NCI-H146 treated with DMSO at 0.1 percent for 48 hours (cell line): ENCODE data around the gene ROCK1.

Experiments used
- DNase-seq: peaks from one replicate; lab custom pipeline; 2025; ENCODE audit not compliant: unreplicated experiment; lab: John Stamatoyannopoulos, UW

The ROCK1 gene

GRCh38 chr18:21109936-21110712 is 1.5 kb downstream of the ROCK1 start:
- DNase-seq: no peak

DNA sequence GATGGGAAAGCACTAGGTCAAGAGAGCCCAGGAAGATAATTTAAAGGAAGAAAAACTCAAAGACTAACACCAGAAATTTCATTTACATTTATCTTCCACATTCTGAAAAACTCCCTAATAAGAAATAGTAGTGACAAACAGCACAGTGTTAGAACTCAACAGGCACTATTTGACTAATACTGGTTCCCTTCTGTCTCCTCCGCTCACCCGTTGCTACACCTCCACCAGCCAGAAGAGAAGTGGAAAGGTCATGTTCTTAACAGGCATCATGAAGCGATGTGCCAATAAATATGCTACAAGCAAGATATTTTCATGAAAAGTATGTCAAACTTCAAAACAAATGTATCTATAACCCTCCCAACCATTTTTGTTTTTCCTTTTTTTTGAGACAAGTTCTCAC is 5.7 kb downstream of the ROCK1 start:
- DNase-seq: no peak

DNA sequence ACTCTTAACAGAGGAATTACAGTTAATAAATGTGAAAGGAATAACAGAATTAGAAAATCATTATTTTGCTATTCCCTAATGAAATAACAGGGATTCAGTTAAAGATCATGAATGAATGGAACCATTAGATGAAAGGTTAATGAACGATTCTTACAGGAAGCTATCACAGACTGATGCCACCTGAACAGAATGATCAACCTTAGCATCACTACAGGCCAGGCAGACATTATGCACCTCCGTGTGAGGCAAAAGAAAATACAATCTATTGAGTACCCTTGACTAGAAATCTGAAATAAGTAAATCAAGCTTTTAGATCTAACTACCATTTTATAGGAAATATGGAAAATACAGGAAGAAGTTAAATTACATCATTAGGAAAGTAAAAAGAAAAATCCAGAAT is 10.4 kb downstream of the ROCK1 start:
- DNase-seq: no peak

- DNase-seq: no peak
Observed at GRCh38 chr18:21100678-21101077, 10.9 kb downstream of the ROCK1 start.

- no peak for DNase-seq
Observed at GRCh38 chr18:21100146-21100545, 11.5 kb downstream of the ROCK1 start.

DNA sequence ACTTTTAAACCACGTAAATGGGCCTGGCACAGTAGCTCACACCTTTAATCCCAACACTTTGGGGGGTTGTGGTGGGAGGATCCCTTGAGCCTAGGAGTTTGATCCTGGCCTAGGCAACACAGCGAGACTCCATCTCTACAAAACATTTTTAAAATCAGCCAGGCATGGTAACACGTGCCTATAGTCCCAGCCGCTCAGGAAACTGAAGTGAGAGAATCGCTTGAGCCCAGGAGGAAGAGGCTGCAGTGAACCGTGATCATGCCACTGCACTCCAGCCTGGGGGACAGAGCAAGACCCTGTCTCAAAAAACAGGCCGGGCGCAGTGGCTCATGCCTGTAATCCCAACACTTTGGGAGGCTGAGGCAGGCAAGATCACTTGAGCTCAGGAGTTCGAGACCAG is 12.2 kb downstream of the ROCK1 start:
- no peak for DNase-seq

- DNase-seq: no peak
Observed at GRCh38 chr18:21096760-21097159, 14.9 kb downstream of the ROCK1 start.

- DNase-seq: no peak
Observed at GRCh38 chr18:21093133-21093532, 18.5 kb downstream of the ROCK1 start.

- no peak for DNase-seq
Observed at GRCh38 chr18:21090680-21091079, 20.9 kb downstream of the ROCK1 start.

- no peak for DNase-seq
Observed at GRCh38 chr18:21085579-21086166, 25.9 kb downstream of the ROCK1 start.

DNA sequence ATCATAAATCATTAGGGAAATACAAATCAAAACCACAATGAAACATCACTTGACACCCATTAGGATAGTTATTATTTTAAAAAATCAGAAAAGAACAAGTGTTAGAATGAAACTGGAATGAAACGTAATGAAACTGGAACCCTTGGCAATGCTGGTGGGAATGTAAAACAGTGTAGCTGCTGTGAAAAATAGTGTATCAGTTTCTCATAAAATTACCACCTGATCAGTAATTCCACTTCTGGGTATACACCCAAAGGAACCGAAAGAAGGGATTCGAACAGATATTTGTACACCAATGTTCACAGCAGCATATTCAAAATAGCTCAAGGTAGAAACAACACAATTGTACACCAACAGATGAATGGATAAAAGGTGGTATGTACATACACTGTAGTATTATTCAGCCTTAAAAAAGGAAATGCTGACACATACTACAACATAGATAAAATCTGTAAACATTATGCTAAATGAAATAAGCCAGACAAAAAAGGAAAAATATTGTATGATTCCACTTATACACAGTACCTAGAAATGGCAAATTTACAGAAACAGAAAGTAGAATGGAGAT is 27.0 kb downstream of the ROCK1 start:
- DNase-seq: no peak

DNA sequence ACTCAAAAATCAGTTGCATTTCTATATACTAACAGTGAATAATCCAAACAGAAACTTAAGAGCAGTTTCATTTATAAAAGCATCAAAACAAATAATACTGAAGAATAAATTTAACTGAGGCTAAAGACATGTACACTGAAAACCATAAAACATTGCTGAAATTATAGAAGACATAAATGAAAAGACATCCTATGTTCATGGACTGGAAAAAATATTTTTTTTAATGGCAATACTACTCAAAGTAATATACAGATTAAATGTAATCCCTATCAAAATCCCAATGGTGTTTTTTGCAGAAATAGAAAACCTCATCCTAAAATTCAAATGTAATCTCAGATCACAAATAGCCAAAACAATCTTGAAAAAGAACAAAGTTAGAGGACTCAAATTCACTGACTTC is 28.6 kb downstream of the ROCK1 start:
- no peak for DNase-seq

GRCh38 chr18:21081426-21081825 is 30.2 kb downstream of the ROCK1 start:
- no peak for DNase-seq

DNA sequence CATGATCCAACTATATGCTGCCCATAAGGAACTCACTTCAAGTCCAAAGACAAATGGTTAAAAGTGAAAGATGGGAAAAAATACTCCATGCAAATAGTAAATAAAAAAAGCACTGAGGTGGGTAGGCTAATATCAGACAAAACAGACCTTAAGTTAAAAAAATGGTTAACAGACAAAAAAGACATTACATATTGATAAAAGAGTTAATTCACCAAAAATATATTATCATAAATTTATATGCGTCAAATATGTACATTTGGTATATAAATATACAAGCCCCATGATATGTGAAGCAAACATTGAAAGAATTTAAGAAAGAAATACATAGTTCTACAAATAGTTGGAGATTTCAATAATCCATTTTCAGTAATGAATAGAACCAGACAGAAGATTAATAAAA is 31.0 kb downstream of the ROCK1 start:
- no peak for DNase-seq

DNA sequence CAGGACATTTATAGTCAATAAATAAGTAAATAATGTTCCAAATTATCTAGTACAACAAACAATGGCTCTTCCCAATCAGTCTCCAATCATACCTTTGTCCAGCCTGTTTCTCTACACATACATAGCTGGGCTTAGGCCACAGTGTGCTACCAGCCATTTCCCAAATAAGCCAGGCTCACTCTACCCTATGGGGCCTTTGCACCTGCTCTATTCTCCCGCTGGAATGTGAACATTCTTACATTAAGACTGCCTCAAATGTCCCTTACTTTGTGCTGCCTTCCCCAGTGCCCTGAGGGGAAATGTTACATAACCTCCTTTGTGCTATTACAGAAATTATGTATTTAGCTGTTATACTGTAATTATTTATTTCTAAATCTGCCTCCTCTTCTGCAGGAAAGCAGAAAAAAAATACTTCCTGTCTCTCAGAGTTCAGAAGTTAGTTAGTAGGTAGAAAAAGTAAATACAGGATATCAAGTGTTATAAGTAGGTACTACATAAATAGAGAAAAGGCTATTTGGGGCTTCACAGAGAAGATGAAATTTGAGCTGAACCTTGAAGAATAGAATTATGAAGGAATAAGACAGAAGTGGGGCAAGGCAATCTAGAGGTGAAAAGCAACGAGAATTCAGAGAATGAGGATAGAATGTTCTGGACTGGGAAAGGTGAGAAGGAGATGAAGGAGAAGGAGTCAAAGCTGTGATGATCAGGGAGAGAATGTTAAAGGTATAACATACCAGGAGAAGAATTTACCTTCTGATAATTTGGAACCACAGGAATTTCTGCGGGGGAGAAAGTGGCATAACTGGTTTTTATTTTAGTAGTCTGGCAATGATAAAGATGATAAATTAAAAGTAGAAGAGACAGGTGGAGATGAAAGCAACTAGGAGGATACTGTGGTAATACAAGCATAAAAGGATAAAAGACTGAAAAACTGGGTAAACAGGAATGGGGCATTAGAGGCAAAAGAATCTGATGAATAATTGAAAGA is 37.0 kb downstream of the ROCK1 start:
- peak; percentile 40 for DNase-seq

DNA sequence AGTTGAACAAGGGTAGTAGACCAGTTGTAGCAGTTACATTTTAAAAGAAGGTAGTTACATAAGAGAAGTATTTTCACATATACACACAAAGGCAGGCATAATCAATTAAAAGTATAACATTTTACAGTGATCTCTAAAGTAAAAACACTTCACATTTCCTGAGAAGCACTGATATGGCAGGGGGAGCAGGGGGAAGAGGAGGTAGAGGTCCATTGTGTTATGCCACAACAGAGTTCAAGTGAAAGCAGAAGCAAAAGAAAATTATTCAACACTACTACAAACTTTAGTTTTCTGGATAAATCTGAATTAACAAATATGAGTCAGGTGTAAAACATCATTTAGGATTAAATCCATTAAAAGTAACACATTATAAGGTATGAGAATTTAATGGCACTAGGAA is 38.4 kb downstream of the ROCK1 start:
- no peak for DNase-seq

DNA sequence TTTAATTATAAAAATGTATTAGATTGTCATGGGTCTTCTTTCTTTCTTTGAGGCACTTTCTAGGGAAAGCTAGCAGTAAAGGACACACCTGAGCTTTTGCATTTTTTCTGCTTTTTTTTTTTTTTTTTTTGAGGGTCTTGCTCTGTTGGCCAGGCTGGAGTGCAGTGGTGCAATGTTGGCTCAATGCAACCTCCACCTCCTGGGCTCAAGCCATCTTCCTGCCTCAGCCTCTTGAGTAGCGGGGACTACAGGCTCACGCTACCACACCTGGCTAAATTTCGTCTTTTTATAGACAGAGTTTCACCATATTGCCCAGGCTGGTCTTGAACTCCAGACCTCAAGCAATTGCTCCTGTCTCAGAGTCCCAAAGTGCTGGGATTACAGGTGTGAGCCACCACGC is 40.5 kb downstream of the ROCK1 start:
- DNase-seq: no peak

DNA sequence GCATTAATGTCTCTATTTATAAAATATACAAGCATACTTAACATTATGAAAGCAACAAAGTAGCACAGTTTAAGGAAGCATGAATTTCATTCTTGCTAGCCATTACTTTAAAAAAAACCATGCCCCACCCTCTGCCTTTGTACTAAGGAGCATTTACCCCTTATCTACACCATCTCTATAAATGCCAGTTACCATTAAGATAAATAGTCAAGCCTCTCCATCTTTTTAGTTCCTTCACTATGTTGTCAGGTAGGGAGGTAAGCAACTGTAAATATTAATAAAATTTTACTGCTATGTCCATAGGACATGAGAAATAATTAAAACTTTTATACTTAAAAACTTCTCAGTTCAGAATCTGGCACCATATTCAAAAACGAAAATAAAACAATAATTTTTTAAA is 42.1 kb downstream of the ROCK1 start:
- no peak for DNase-seq

DNA sequence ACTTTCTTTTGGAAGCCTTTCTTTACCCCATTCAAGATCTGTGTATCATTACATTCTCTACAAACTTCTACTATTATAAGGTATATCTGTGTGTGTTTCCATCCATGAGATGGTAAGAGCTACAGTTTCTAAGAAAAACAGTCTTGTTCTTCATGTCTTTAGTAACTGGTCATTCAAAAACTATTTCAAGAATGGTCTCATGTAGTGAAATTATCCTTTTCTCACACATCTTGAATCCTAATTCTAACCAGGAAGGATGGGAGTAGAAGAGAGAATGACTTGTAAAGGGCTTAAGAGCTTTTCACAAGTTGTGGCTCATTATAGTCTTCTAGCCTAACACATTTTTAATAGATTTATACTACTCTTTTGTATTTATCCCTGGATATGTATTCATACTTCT is 47.3 kb downstream of the ROCK1 start:
- DNase-seq: no peak

- no peak for DNase-seq
Observed at GRCh38 chr18:21063011-21063410, 48.6 kb downstream of the ROCK1 start.

DNA sequence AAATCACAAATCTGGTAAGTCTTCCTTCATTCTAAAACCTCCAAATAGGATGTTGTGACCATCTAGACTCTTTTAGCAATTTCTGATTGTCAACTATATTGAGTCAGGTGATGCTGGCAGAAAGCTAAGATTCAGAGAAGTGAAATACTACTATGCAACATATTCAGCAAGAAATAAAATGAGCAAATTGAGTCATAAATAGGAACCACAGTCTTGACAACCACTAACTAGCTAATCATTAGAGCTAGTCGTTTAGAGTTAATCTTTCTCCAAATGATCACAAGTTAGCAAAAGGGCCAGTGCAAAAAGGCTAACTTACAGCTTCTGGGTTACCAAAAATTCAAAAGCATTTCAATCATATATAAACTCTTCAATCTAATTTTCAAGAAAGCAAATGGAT is 54.5 kb downstream of the ROCK1 start:
- no peak for DNase-seq
